ENCODE data around the gene IL32.

The IL32 gene

DNA sequence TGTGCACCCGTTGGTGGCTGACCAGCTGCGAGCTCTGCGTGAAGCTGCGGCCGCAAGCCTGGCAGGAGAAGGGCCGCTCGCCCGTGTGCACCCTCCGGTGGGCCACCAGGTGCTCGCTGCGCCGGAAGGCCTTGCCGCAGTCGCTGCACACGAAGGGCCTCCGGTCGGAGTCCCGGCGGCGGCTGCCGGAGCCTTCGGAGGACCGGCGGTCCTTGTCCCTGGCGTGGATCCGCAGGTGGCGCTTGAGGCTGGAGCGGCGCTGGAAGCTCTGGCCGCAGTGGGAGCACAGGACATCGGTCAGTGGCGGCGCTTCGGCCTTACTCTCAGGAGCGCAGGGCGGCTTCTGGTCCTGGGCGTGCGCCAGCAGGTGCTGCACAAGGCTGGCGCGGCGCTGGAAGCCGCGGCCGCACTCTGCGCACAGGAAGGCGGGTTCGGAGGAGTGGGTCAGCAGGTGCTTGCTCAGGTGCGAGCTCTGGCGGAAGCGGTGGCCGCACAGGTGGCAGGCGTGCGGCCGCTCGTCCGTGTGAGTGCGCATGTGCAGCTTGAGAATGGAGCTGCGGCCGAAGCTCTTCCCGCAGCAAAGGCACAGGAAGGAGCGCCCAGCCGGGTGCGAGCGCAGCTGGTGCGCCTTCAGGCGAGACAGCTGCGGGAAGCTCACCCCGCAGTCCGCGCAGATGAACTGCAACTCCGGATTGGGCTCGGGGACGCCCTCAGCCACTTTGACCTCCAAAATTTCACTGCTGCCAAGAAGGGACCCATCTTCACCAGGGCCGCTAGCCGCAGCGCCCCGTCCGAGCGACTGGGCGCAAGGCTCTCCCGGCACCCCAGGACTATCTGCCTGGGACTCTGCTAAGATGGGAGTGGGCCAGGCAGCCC, 24.5 kb downstream of the IL32 start:
- no peak for DNase-seq (ENCODE audit: low read depth)

DNA sequence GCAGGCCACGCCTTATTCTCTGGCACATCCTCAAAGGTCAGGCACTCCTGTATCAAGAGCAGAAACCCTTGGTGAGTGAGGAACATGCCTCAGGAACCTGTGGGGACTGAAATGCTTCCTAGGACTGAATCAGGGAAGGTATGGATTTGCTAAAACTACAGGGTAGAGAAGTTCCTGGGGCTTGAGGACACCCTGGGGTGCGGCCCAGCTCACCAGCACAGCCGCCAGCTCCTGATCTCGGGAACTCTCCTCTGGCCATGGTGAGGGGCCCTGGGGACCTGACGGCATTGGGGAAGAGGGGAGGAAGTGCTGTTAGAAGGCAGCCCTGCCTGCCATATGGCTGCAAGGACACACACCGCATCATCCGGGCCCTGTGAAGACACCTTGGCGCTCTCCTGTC, 26.1 kb downstream of the IL32 start:
- DNase-seq (ENCODE audit: low read depth) = no peak

- DNase-seq (ENCODE audit: low read depth) = no peak
These were observed 27.1 kb downstream of the IL32 start for GRCh38 chr16:3092501-3092941.

- DNase-seq (ENCODE audit: low read depth) = no peak
These were observed 29.0 kb downstream of the IL32 start for GRCh38 chr16:3094289-3095027.

DNA sequence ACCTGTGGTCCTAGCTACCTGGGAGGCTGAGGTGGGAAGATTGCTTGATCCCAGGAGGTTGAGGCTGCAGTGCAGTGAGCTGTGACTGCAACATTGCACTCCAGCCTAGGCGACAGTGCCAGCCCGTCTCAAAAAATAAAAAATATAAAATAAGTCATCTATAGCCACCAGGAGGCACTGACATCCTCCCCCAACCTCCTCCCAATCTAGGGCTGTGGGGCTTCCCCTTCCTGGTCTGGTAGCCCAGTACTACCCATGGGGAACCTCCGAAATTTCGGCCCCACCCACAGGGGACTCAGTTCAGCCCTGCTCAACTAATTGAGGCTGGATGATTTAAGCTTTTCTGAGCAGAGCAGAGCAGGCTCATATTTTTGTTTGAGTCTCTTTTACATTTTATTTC, 30.4 kb downstream of the IL32 start:
- DNase-seq (ENCODE audit: low read depth) = peak; percentile 31

- DNase-seq (ENCODE audit: low read depth) = no peak
These were observed 30.9 kb downstream of the IL32 start for GRCh38 chr16:3096362-3096761.

- DNase-seq (ENCODE audit: low read depth) = no peak
These were observed 31.8 kb downstream of the IL32 start for GRCh38 chr16:3097266-3097665.

GRCh38 chr16:3098459-3099394, 33.3 kb downstream of the IL32 start, which contains the start of gene ZSCAN10:
TSS of gene ZSCAN10 (minus strand) at chr16:3099294. CDS start at chr16:3092937, 6,357 bp downstream.
- no peak for DNase-seq (ENCODE audit: low read depth)

- no peak for DNase-seq (ENCODE audit: low read depth)
These were observed 33.9 kb downstream of the IL32 start for GRCh38 chr16:3099395-3099731.

DNA sequence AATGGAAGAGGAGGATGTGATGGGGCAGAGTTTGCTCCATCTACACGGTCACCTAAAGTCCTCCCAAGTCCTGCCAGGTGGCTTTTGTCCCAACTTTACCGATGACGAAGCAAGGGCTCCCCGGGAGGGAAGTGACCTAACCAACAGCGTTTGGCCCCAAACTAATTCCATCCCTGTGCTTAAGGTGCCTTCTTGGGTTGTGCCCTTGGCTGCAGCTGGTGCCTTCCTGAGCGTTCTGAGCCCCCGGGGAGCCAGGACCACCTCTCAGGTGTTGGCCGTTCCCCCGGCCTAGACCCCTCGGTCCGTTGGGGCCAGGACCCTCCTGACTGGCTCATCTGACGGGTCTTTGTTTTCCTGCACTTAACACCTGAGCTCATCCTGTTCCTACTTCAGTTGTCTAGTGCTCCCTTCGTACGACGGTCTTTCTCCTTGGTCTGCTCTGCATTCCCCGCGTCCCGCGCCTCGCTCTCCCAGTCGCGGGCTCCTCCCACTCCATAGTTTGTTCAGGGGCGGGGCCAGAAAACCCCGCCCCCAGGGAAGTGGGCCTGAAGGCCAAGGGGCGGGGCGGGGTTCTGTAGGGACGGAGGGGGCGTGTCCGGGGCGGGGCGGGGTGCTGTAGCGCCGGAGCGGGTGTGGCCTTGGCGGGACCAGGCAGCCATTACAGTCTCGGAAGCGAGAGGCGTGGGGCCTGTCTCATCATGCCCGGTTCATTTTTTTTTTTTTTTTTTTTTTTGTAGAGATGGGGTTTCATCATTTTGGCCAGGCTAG, 34.5 kb downstream of the IL32 start:
- peak; percentile 81 for DNase-seq (ENCODE audit: low read depth)

- no peak for DNase-seq (ENCODE audit: low read depth)
These were observed 35.8 kb downstream of the IL32 start for GRCh38 chr16:3101018-3101840.

GRCh38 chr16:3101841-3102470, 36.5 kb downstream of the IL32 start:
- no peak for DNase-seq (ENCODE audit: low read depth)

DNA sequence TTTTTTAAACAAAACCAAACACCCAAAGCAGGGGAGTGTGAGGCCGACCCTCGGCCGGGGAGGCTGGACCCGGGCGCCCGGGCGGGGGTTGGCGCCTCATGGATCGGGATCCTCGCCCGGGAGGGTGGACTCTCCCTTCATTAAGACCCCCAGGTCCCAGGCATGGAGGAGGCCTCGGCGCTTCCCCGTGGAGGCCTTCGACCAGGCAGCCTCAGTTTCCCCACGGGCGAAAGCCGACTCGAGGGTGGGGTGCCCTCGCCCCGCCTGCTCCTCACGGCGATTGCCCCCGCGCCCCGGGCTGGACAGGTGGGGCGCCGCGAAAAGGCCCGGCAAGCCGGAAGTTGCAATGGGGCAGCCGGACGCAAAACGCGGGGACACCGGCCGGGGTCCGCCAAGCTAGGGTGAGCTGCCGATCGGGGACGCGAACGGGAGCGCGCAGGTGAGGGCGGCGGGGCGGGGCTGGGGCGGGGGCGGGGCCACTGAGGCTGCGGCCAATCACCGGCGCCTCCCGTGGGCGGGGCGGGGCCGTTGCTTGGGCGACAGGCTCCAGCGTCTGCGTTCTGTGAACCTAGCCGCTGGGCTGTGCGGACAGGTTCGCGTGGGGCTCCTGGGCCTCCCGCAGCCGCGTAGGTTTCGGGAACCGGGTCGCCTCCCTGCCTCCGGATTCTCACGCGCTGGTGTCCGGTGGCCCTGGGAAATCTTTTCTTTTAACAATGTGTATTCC, 40.9 kb downstream of the IL32 start:
- peak; percentile 84 for DNase-seq (ENCODE audit: low read depth)

DNA sequence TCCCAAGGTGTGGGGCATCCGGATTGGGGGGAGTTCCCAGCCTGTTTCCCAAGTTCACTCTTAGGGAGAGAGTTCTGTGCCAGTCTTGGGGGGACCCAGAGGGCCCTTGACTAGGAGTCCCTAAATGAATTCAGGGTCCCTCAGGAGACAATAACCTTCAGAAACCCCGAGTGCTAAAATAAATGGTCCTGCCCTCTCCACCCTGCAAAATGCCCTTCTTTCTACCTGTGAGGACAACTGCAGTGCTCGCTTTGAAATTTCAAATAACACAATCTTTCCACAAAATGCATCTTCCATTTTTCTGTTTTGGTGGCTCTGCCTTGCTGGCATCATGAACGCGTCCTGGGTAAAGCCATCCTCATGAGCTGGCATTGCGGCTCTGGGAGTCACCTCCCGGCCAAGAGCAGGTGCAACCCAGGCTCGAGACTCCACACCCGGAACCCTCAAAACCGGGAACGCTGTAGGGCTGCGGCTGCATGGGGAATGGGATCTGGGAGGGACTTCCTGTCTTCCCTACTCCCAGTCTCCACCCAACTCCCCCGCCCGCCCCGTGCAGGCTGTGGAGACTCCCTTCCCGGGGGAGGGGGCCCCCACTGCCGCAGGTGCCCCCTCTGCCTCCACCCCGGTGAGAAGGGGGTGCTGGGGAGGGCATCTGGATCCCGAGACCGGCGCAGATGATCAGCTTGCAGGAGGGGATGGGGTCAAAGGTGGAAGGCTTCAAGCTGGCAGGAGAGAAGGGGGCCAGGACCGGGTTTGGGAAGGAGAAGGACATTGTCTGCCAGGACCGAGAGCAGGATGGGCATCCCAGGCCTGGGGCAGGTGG, 46.8 kb downstream of the IL32 start, which contains the start of gene ZNF205:
TSS of gene ZNF205 (plus strand) at position 529 of the 823 bp plus-strand sequence. CDS start 845 bp downstream, outside the sequence.
- no peak for DNase-seq (ENCODE audit: low read depth)

DNA sequence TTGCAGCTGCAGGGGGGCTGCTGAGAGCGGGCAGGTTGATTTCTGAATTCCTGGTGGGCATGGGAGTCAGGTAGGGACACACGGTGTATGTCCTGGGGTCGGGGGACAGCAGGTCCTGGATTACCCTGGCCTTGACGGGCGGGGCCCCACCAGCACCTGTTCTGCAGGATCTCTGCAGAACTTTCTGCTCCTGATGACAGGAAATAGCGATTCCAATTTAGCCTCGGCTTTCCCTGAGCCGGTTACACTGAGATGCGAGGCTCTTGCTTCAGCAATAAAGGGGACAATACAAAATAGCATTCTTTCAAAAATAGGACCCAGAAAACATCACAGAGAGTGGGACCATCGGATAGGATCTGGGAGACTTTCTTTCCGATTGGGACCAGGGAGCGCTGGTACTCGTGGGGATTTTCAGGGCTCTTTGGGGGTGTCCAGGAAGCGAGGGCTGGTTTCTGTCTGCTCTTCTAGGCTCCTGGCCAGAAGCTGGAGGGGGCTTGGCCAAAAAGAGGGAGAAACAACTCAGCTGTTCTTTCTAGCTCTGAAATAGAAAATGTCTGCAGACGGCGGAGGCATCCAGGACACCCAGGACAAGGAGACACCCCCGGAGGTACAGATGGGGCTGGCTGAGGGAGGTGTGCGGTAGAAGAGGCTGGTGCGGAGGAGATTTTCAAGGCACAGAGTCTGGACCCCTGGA, 47.6 kb downstream of the IL32 start:
- DNase-seq (ENCODE audit: low read depth) = no peak

- no peak for DNase-seq (ENCODE audit: low read depth)
These were observed 48.5 kb downstream of the IL32 start for GRCh38 chr16:3113765-3114479.

GRCh38 chr16:3115003-3115402, 49.6 kb downstream of the IL32 start:
- no peak for DNase-seq (ENCODE audit: low read depth)
